C4-2B (cell line): Measurements from ENCODE around the gene NBAS.

Experiments
- CTCF ChIP-seq: fragments of 450-650 bp; conservative IDR thresholded peaks from 2 replicates; pipeline ENCODE4 v1.5.1; 2017; ENCODE audit warnings: mild to moderate bottlenecking
- ZFX ChIP-seq: fragments of 450-650 bp; IDR thresholded peaks from 2 replicates; pipeline ENCODE4 v1.6.1; 2017

- TF ChIP-seq CTCF (no peak), ZFX (no peak)
Measured at GRCh38 chr2:15306706-15307105, 254.4 kb downstream of the NBAS start.
